GM12865 (cell line): Measurements from ENCODE around the gene TENM4.
"Not testable (repeated sequence)": the region's sequence is repeated elsewhere in the genome, so short reads cannot be mapped to it uniquely, and the experiment has no call there.

Experiments used
- DNase-seq: peaks from one replicate; pipeline ENCODE4 v3.0.0; 2010; ENCODE audit warnings: low read depth
- H3K4me3 ChIP-seq: 2 replicates; pipeline ENCODE4 v1.5.1; 2011; ENCODE audit warnings: mild to moderate bottlenecking, low read depth, low read length, control low read depth
- CTCF ChIP-seq: IDR thresholded peaks from 2 replicates; pipeline ENCODE4 v1.5.1; 2011; ENCODE audit warnings: low read length, control low read depth, low read depth, inconsistent platforms; ENCODE audit not compliant: insufficient read depth; ENCODE audit errors: missing control alignments

TENM4 gene

GRCh38 chr11:78645226-78646202 is 795.3 kb downstream of the TENM4 start:
- peak; percentile 91 for TF ChIP-seq CTCF
- DNase-seq = peak; percentile 78
- H3K4me3 ChIP-seq = no peak overlapping the region

- no peak for TF ChIP-seq CTCF
- no peak for DNase-seq
- H3K4me3 ChIP-seq = no peak overlapping the region
These were observed 797.2 kb downstream of the TENM4 start for GRCh38 chr11:78643676-78644056.

GRCh38 chr11:78642979-78643675 is 797.7 kb downstream of the TENM4 start:
- no peak for TF ChIP-seq CTCF
- no peak overlapping the region for H3K4me3 ChIP-seq

GRCh38 chr11:78641541-78641940 is 799.3 kb downstream of the TENM4 start:
- no peak for TF ChIP-seq CTCF
- no peak overlapping the region for H3K4me3 ChIP-seq
- no peak for DNase-seq

More at GRCh38 chr11:78642979-78643675, 797.7 kb downstream of the TENM4 start:
- DNase-seq = no peak

- no peak overlapping the region for H3K4me3 ChIP-seq
- TF ChIP-seq CTCF = no peak
- no peak for DNase-seq
These were observed 802.0 kb downstream of the TENM4 start for GRCh38 chr11:78638704-78639380.

- not testable (repeated sequence) for DNase-seq, H3K4me3 ChIP-seq
These were observed 803.3 kb downstream of the TENM4 start for GRCh38 chr11:78637527-78637926.
